HG03064 (cell line): ENCODE measurements around the gene AMDHD2.

ENCODE experiments used
- ATAC-seq: cut with Tn5 transposase; IDR thresholded peaks from one replicate; pipeline ENCODE4 v1.9.1; 2021; ENCODE audit warnings: low read depth; ENCODE audit not compliant: unreplicated experiment

AMDHD2 gene

DNA sequence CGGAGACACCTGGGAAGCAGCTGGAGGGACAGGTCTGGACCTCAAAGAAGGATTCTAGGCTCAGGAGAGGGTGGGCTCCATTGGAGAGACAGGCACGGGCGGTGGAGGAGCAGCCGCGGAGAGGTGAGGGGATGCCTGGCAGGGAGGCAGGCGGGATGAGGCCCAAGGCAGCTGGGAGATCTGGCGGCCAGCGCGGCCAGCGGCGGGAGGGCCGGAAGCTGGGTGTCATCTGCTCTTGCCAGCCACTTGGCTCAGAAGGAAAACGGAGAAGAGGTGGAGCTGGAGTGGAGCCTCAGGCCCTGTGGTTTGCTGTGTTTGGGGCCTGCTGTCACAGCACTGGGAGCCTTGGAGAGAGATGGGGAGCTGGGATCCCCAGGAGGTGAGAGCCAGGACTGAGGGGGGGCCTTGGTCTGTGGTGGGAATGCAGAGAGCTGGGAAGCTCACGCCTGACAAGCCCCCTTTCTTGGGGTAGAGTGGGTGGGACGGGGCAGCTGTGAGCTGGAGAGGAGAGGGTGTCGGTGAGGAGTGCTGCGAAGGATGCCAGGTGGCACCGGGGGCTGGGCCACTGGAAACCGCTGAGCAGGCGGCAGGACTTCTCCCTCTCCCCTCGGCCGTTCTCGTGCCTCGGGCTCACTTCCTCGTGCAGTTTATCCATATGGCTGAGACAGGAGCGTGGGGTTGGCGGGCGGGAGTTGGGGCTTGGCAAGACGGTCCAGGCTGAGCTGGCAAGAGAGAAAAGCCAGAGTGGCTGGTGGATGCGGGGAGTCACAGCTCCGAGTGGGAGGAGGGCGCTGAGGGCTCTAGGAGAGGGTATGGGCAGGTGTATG, 37.2 kb upstream of the AMDHD2 start:
- ATAC-seq, result no peak

DNA sequence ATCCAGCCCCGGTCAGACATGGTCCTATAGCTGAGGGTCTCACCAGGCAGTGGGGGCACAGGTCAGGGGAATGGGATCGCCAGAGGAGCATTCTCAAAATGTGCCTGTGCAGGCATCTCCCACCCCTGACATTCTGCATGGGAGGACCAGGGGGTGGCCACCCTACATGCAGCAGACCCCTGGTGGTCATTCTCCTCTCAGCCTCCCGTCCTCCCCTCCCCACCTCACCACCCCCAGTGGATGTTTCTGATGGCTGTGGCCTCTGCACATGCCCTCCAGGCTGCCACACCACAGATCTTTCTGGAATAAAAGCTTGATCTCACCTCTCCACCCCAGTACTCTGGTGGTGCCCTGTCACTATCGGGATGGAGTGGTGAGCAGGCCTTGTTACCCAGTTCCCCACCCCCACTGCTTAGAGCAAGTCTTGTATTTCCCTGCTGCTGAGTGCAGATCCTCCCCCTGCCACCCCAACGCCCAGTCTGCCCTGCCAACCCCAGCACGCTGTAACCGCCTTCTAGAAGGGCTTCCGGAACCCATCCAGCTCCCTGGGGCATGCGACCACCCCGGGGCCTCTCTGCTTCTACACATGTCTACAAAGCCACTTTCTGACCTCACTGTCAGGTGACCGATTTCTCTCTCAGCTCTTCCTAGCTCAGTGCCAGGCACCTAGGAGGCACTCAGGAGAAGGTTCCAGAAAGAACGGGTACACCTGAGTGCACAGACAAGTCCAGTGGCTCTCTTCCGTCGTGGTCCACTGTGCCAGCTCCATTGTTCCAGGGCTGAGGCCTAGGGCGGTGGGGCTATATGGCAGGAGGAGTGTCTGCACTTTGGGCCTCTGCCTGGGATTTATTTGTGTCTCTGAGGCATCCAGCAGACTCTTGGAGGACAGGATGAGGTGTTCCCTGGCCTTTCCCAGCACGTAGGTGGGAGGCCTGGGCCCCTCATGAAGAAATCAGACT, 36.0 kb upstream of the AMDHD2 start:
- ATAC-seq, result no peak

GRCh38 chr16:2484898-2485508, 35.2 kb upstream of the AMDHD2 start:
- ATAC-seq, result no peak

- no peak for ATAC-seq
Measured at GRCh38 chr16:2485811-2486507, 34.2 kb upstream of the AMDHD2 start.

DNA sequence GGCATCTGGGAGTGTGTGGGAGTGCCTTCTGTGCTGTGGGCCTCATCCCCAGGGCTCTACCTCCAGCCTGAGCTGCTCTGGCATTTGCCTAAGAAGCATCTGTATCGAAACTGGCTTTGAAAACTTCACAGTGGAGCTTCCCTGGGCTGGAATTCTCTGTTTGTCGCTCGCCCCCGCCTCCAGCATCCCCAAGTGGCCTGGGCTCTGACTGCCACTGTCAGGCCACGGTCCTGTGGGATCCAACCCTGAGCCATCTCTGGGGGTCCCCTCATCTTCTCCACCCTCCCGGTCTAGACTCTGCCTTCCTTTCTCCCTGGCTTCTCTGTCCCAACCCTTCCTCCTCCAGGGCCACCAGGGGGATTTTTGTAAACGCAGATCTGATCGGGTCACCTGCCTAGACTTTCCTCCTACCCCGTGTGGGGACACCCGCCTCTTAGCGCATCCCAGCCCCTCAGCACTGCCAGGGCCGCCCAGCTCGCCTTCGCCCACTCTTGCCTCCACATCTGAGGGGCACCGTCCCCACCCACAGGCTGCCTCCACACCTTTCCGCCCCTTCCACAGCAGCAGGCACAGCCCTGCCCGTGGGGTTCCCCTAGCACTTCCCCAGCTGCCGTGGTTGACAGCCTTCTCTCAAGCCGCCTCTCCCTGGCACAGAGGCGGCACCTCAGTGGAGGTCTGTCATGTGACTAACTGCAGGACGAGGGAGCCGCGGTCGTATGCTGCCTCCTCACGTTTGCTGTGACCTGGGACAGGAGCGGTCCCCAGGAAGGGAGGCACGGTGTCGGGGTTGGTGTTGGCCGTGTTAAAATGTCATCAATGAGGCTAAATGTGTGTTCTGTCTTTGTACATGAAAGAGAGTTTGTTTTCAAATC, 33.3 kb upstream of the AMDHD2 start:
- ATAC-seq, result no peak

GRCh38 chr16:2487517-2487842, 32.7 kb upstream of the AMDHD2 start:
- no peak for ATAC-seq

GRCh38 chr16:2487903-2488531, 32.2 kb upstream of the AMDHD2 start:
- no peak for ATAC-seq

GRCh38 chr16:2489581-2489980, 30.6 kb upstream of the AMDHD2 start:
- ATAC-seq, result no peak

DNA sequence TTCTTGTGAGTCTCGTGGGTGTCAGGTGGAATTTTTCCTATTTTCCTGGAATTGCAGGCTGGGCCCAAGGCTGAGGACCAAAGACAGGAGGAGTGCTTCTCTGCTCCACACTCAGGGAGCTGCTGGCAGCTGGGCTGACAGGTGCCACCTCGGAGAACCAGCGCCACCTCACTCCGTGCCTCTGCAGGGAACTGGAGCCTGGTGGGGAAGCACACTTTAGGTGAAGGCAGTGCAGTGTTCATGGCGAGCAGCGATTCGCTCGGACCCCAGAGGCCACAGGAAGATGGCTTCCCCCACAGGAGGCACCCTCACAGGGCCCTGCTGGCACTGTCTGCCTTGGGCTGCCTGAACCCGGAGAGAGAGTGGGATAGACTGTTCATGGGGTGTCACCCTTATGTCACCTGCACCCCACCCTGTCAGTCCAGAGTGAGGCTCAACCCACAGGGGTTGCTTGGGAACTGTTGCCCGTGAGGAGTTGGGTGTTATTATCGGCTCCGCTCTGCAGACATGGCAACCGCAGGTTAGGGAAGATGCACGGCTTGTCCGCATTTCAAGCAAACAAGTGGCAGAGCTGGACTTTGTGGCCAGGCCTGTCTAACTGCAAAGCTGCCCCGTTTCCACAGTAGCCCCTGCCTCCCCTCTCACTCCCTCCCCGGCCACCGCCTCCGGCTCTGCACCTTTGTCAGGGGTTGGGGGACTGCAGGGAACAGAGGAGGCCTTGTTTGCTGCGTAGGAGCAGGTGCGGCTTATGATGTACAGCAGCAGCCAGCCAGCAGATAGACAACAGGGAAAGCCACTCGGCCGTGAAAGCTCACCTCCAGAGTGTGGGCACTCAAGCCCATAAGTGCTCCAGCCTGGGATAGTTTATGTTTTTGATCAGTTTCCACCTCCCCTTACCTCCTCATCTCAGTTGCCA, 29.7 kb upstream of the AMDHD2 start:
- ATAC-seq, result no peak

DNA sequence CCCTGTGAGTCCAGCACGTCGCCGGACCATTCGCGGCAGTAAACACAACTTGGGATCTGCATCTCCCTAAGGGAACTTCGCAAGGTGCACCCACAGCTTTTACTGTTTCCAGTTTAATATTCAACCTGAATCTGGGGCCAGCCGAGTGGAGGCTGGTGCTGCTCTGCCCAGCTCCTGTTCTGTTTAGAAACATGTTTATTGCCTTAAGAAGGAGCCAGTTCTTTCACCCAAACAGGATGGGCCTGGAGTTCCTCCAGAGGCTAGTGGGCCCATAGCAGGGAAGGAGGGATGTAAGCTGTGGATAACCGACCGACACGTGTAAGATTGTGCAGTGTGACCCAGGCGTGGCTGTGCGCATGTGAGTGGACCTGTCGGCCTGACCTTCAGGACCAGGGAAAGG, 27.9 kb upstream of the AMDHD2 start:
- no peak for ATAC-seq

GRCh38 chr16:2493605-2494004, 26.6 kb upstream of the AMDHD2 start:
- ATAC-seq, result no peak

DNA sequence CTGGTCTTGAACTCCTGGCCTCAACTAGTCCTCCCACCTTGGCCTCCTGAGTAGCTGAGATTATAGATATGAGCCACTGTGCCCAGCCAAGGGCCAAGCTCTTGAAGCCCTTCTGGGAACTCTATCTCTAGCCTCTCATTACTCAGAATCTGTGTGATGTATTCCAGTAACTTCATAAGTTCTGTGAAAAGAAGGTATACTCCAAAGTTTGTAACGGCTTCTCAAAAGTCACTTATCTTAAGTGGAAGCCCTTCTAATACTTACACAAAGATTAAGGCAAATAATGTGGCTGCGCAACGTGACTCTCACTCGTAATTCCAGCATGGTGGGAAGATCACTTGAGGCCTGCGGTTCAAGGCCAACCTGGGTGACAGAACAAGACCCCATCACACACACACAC, 25.6 kb upstream of the AMDHD2 start:
- ATAC-seq, result no peak

- ATAC-seq, result no peak
Measured at GRCh38 chr16:2495041-2495440, 25.1 kb upstream of the AMDHD2 start.

DNA sequence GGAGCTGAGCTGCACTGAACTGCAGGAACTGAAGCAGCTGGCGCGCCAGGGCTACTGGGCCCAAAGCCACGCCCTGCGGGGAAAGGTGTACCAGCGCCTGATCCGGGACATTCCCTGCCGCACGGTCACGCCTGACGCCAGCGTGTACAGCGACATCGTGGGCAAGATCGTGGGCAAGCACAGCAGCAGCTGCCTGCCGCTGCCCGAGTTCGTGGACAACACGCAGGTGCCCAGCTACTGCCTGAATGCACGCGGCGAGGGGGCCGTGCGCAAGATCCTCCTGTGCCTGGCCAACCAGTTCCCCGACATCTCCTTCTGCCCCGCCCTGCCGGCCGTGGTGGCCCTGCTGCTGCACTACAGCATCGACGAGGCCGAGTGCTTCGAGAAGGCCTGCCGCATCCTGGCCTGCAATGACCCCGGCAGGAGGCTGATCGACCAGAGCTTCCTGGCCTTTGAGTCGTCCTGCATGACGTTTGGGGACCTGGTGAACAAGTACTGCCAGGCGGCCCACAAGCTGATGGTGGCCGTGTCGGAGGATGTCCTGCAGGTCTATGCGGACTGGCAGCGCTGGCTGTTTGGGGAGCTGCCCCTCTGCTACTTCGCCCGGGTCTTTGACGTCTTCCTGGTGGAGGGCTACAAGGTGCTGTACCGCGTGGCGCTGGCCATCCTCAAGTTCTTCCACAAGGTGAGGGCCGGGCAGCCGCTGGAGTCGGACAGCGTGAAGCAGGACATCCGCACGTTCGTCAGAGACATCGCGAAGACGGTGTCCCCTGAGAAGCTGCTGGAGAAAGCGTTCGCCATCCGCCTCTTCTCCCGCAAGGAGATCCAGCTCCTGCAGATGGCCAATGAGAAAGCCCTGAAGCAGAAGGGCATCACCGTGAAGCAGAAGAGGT, 23.7 kb upstream of the AMDHD2 start:
- ATAC-seq, result no peak

DNA sequence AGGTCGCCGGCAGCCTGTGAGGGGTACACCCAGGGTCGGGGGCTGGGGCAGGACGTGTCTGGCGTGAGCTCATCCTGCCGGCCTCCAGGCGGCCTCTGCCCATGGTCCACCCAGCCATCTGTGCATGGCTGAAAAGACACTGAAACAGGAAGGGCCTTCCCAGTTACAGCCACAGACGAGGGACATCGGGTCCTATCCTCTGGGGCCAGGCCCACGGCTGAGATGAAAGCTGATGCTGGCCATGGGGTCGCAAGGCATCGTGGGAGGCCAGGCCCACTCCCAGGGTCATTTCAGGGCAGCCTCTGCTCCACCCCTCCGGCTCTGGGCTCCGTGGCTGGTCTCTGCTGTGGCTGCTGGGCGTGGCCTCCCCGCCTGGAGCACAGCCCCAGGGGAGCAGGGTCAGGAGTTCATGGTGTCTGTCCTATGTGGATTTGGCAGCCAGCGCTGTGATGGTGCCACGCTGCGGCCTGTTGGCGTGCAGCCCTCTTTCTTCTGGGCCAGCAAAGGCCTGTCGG, 23.0 kb upstream of the AMDHD2 start:
- ATAC-seq, result no peak

- ATAC-seq, result no peak
Measured at GRCh38 chr16:2497695-2498484, 22.3 kb upstream of the AMDHD2 start.
